CD14-positive monocyte (primary cell): Measurements from ENCODE around the gene CCDC8. TPM values are rescaled to one million over a fixed set of nuclear protein-coding genes. Genes with fewer than 3 reads are reported as not detected.

Source experiments
- DNase-seq, 3 donors: peaks; one replicate each; pipeline ENCODE4 v3.0.0-alpha.2; 2011 to 2022
- H2AFZ ChIP-seq: 2 replicates; pipeline ENCODE4 v1.6.0; 2012; ENCODE audit warnings: mild to moderate bottlenecking, low read depth, low read length, inconsistent platforms; ENCODE audit not compliant: insufficient read depth, poor library complexity, severe bottlenecking
- H3K27ac ChIP-seq, 2 donors: 1 replicate in 1 of 2; 2 replicates in 1 of 2; pipeline ENCODE4 v1.5.1; 2012 to 2013; ENCODE audit warnings: low read length in 2 of 2, control low read depth in 1 of 2, inconsistent platforms in 1 of 2, low read depth in 1 of 2, mild to moderate bottlenecking in 1 of 2
- H3K27me3 ChIP-seq, 2 donors: one replicate each; pipeline versions ENCODE4 v1.6.0 to v1.6.1; 2011 to 2013; ENCODE audit warnings: low read length in 2 of 2; ENCODE audit not compliant: control insufficient read depth in 2 of 2, insufficient read depth in 2 of 2
- H3K36me3 ChIP-seq, 2 donors: replicated peaks in 1 of 2; 1 replicate in 1 of 2; 2 replicates in 1 of 2; pipeline versions ENCODE4 v1.5.1 to v1.6.1; 2012 to 2013; ENCODE audit warnings: low read length in 2 of 2, control low read depth in 1 of 2, inconsistent platforms in 1 of 2, mild to moderate bottlenecking in 1 of 2; ENCODE audit not compliant: insufficient read depth in 2 of 2, control insufficient read depth in 1 of 2
- H3K4me1 ChIP-seq, 2 donors: 1 replicate in 1 of 2; 2 replicates in 1 of 2; pipeline versions ENCODE4 v1.5.1 to v1.6.1; 2012 to 2013; ENCODE audit warnings: low read length in 2 of 2, control low read depth in 1 of 2, inconsistent platforms in 1 of 2, mild to moderate bottlenecking in 1 of 2, moderate library complexity in 1 of 2; ENCODE audit not compliant: insufficient read depth in 2 of 2, control insufficient read depth in 1 of 2
- H3K4me2 ChIP-seq: replicated peaks from 2 replicates; pipeline ENCODE3; 2012; ENCODE audit warnings: low read length, moderate library complexity, mild to moderate bottlenecking; ENCODE audit not compliant: poor library complexity, severe bottlenecking; ENCODE audit errors: extremely low read depth
- H3K4me3 ChIP-seq, 3 experiments: fragments of 200-600 bp in 1 of 3; sonication (generic) in 1 of 3; replicated peaks in 1 of 3; 1 replicate in 2 of 3; 2 replicates in 1 of 3; pipeline ENCODE4 v1.5.1; 2011 to 2013; ENCODE audit warnings: low read length in 3 of 3, mild to moderate bottlenecking in 3 of 3, control low read depth in 2 of 3, low read depth in 2 of 3, inconsistent platforms in 1 of 3, moderate library complexity in 1 of 3
- H3K79me2 ChIP-seq: 2 replicates; pipeline ENCODE4 v1.6.0; 2012; ENCODE audit warnings: mild to moderate bottlenecking, control low read depth, inconsistent platforms, low read length, moderate library complexity; ENCODE audit not compliant: insufficient read depth
- H3K9ac ChIP-seq: 2 replicates; pipeline ENCODE4 v1.6.0; 2017; ENCODE audit warnings: low read length, mild to moderate bottlenecking; ENCODE audit not compliant: insufficient read depth, poor library complexity, severe bottlenecking
- H3K9me3 ChIP-seq, 2 donors: replicated peaks in 1 of 2; 1 replicate in 1 of 2; 2 replicates in 1 of 2; pipeline versions ENCODE4 v1.5.1 to v1.6.1; 2012 to 2013; ENCODE audit warnings: low read length in 2 of 2, control low read depth in 1 of 2; ENCODE audit not compliant: control insufficient read depth in 1 of 2, insufficient read depth in 1 of 2
- H4K20me1 ChIP-seq: 2 replicates; pipeline ENCODE4 v1.6.0; 2012; ENCODE audit warnings: mild to moderate bottlenecking, low read length, control low read depth, moderate library complexity; ENCODE audit not compliant: insufficient read depth
- H3K27ac Mint-ChIP-seq, 7 donors: one replicate each; pipeline ENCODE4 v1.8.0; 2020; ENCODE audit warnings: mild to moderate bottlenecking in 7 of 7, mixed read lengths in 7 of 7, moderate library complexity in 6 of 7, inconsistent platforms in 2 of 7
- H3K27me3 Mint-ChIP-seq, 3 donors: one replicate each; pipeline ENCODE4 v1.8.0; 2021 to 2022; ENCODE audit warnings: low read depth in 3 of 3, mild to moderate bottlenecking in 3 of 3, mixed read lengths in 3 of 3, moderate library complexity in 3 of 3, inconsistent platforms in 1 of 3
- H3K36me3 Mint-ChIP-seq, 2 donors: one replicate each; pipeline ENCODE4 v1.8.0; 2020; ENCODE audit warnings: mixed read lengths in 2 of 2, inconsistent platforms in 1 of 2, mild to moderate bottlenecking in 1 of 2
- H3K4me1 Mint-ChIP-seq: one replicate; pipeline ENCODE4 v1.8.0; 2020; ENCODE audit warnings: mild to moderate bottlenecking, mixed read lengths
- H3K4me3 Mint-ChIP-seq, 2 donors: one replicate each; pipeline ENCODE4 v1.8.0; 2020; ENCODE audit warnings: mild to moderate bottlenecking in 2 of 2, mixed read lengths in 2 of 2, moderate library complexity in 1 of 2
- H3K9me3 Mint-ChIP-seq, 7 donors: one replicate each; pipeline ENCODE4 v1.8.0; 2020 to 2022; ENCODE audit warnings: mixed read lengths in 7 of 7, mild to moderate bottlenecking in 6 of 7, moderate library complexity in 6 of 7, inconsistent platforms in 2 of 7
- WGBS: methylation state at CpG from one replicate; pipeline ENCODE4 v1.1.5; 2013; ENCODE audit warnings: missing lambda C conversion rate; ENCODE audit not compliant: insufficient coverage; 5-methylcytosine and 5-hydroxymethylcytosine counted together
- intact Hi-C, 2 donors: fragments of 100-400 bp; cut with micrococcal nuclease; formaldehyde crosslinking; loops; one replicate each; pipeline versions ENCODE4 v1.15.0 to v1.15.1; 2023
- polyA plus RNA-seq, 3 donors: library from polyadenylated mRNA; depleted of rRNA in 1 of 3; unstranded in 2 of 3; stranded (reverse) in 1 of 3; fragments of 300-500 nt in 2 of 3; fragments of >200 nt in 1 of 3; fragmentation: Illumina TruSeq in 2 of 3; gene quantifications; 1 replicate in 2 of 3; 2 replicates in 1 of 3; pipeline ENCODE4 v1.2.3, GENCODE V29; 2012 to 2021
- TF ChIP-seq, protein P1 (sequence below): fragments of 200-600 bp; IDR thresholded peaks from one replicate; pipeline ENCODE4 v1.8.0; 2022; ENCODE audit warnings: antibody characterized with exemption, mild to moderate bottlenecking

The CCDC8 gene
- polyA plus RNA-seq, 3 donors, result not detected

DNA sequence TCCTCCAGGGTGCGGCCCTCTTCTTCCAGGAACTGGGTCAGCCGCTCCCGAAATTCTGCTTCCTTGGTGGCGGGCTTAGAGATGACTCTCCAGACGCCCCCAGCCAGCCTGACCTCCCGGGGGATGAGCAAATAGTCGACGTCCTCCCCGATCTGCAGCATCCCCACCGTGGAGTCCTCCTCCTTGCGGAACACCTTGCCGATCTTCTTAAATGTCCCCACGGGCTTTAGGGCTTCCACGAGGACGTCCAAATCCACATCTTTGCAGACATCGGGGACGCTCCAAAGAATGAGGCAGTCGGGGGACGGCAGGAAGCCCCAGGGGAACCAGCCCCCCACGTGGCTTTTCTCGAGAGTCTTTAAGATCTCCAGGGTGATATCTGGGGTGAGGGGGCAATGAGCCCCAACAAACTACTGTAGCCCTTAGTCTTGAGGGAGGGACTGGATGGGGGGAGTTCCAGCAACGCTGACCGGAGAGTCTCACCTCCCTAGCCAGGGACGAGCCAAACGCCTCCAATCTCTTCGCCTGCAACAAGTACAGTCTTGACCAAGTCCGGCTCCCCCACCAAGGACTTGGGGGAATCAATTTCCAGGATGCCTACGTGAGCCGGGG is 608 bp downstream of the CCDC8 start:
- no peaks in the 10 kb centered on the region for H3K4me1 ChIP-seq
- Mint-ChIP-seq H3K4me3 (peak overlapping the region in 1 of 2 donors; percentile 77), H3K9me3 (peaks cover 0 to 27% (median 9%) of the 10 kb centered on the region in 7 donors), H3K4me1 (peaks cover 4% of the 10 kb centered on the region), H3K27ac (no peak overlapping the region), H3K36me3 (peaks cover 0 to 3% of the 10 kb centered on the region in 2 donors), H3K27me3 (peaks cover 86 to 94% (median 88%) of the 10 kb centered on the region in 3 donors)
- 22% methylated on average over 26 of the region's 29 CpGs for WGBS
- no peaks in the 10 kb centered on the region for H4K20me1 ChIP-seq
- TF ChIP-seq, protein P1, sequence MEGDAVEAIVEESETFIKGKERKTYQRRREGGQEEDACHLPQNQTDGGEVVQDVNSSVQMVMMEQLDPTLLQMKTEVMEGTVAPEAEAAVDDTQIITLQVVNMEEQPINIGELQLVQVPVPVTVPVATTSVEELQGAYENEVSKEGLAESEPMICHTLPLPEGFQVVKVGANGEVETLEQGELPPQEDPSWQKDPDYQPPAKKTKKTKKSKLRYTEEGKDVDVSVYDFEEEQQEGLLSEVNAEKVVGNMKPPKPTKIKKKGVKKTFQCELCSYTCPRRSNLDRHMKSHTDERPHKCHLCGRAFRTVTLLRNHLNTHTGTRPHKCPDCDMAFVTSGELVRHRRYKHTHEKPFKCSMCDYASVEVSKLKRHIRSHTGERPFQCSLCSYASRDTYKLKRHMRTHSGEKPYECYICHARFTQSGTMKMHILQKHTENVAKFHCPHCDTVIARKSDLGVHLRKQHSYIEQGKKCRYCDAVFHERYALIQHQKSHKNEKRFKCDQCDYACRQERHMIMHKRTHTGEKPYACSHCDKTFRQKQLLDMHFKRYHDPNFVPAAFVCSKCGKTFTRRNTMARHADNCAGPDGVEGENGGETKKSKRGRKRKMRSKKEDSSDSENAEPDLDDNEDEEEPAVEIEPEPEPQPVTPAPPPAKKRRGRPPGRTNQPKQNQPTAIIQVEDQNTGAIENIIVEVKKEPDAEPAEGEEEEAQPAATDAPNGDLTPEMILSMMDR, result no peak
- peak overlapping the region; percentile 56 for H2AFZ ChIP-seq
- no peak overlapping the region for H3K4me2 ChIP-seq
- H3K79me2 ChIP-seq, result no peaks in the 10 kb centered on the region
- no peaks in the 10 kb centered on the region for H3K9me3 ChIP-seq
- intact Hi-C loops, result no loop called here
- no peak overlapping the region for H3K9ac ChIP-seq
- H3K27ac ChIP-seq, result no peak overlapping the region
- DNase-seq, result no peak
- no peaks in the 10 kb centered on the region for H3K36me3 ChIP-seq
- peaks cover 11 to 84% of the 10 kb centered on the region in 2 donors for H3K27me3 ChIP-seq
- H3K4me3 ChIP-seq, result no peak overlapping the region

DNA sequence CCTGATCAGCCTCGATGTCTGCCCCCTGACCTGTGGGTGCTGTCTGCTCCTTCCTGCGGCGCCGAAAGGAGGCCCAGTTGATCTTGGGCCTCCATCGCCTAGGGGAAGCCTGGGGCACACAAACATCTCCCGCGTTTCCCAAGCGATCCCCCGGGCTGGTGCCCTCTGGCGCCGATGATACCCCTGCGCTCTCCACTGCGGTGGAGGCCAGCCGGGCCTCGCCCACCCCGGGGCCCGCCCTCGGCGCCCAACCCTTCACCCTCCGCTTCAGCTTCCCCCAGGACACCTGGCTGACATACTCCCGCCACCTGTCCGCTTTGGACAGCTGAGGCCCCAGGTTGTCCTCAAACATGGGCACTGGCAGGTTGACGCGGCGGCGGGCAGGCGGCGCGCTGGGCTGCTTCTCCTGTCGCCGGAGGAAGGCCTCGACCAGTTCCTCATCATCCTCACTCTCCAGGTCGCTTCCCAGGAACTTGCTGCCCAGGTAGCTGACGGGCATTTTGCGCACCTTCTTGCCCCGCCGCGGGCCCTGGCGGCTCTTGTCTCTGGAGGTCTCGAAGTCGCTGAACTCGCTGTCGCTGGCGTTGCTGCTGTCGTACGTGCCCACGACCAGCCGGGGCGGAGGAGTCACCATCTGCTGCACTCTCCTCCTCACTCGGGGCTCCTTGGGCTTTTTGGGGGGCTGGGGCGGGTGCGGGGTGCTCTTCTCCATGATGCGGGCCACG is 1.3 kb downstream of the CCDC8 start:
- H2AFZ ChIP-seq, result no peak overlapping the region
- no peaks in the 10 kb centered on the region for H3K4me1 ChIP-seq
- peak overlapping the region in 1 of 7 donors; percentile 21 for H3K27ac Mint-ChIP-seq
- H3K4me2 ChIP-seq, result no peak overlapping the region
- no peaks in the 10 kb centered on the region for H3K79me2 ChIP-seq
- no peaks in the 10 kb centered on the region for H3K36me3 ChIP-seq
- H3K9ac ChIP-seq, result no peak overlapping the region
- H3K9me3 Mint-ChIP-seq, result peaks cover 0 to 27% (median 9%) of the 10 kb centered on the region in 7 donors
- H3K27me3 Mint-ChIP-seq, result peaks cover 87 to 94% (median 88%) of the 10 kb centered on the region in 3 donors
- intact Hi-C loops, result no loop called here
- peaks cover 11 to 83% of the 10 kb centered on the region in 2 donors for H3K27me3 ChIP-seq
- H4K20me1 ChIP-seq, result no peaks in the 10 kb centered on the region
- WGBS, result 58% methylated on average over 52 of the region's 54 CpGs
- H3K4me1 Mint-ChIP-seq, result peaks cover 4% of the 10 kb centered on the region
- TF ChIP-seq, protein P1, result no peak
- no peaks in the 10 kb centered on the region for H3K9me3 ChIP-seq
- no peak overlapping the region for H3K4me3 ChIP-seq
- peaks cover 0 to 3% of the 10 kb centered on the region in 2 donors for H3K36me3 Mint-ChIP-seq
- DNase-seq, result no peak
- H3K4me3 Mint-ChIP-seq, result peak overlapping the region in 1 of 2 donors; percentile 77
- H3K27ac ChIP-seq, result no peak overlapping the region
